GM23248 (cell line): Measurements from ENCODE around the gene ATP2C2.

Experiments
- EZH2 ChIP-seq: fragments of 200-600 bp; sonication (generic); IDR thresholded peaks from 2 replicates; pipeline ENCODE4 v1.6.1; 2018; ENCODE audit warnings: antibody characterized with exemption, mild to moderate bottlenecking; ENCODE audit not compliant: insufficient read depth, poor library complexity, severe bottlenecking
- EZH2phosphoT487 ChIP-seq: fragments of 200-600 bp; sonication (generic); IDR thresholded peaks from 2 replicates; pipeline ENCODE4 v1.6.1; 2018; ENCODE audit warnings: antibody characterized with exemption, moderate library complexity, mild to moderate bottlenecking, low read depth; ENCODE audit not compliant: insufficient read depth

DNA sequence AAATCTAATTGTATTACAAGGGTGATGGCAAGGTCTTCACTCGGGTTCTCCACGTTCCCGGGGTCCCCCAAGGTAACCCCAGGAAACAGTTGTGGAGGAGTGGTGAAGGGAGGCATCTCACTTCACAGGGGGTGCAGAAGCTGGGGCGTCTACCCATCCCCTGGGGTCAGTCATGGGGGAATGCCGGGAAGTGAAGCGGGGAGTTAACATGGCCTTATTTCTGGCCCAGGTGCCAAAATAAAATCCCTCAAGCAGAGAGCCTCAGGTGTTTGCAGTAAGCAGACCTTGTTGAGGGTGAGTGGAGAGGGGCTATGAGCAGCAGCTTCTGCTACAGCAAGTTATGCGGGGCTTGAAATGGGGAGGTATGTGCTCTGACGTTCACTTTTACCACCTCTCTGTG lies 9.0 kb upstream of the ATP2C2 start:
- TF ChIP-seq EZH2 (no peak), EZH2phosphoT487 (no peak)
